ENCODE measurements around the gene MMRN2.

DNA sequence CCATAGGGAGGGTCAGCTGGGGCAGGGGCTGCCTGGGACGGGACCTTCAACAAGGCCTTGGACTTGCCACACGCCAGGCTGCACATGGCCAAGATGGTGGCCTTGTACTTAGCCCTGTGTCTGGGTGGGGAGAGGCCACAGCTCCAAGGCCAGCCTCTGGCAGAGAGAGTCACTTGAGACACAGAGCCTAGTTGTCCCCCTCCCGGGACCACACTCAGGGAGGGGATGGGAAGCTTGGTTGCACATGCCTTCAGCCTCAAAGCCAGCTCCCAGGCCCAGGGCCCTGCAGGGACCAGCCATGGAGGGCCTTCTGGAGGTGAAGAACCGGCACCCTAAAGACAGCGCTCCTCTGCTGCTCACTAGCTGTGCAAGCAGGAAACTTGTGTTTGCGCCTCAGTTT, 16.7 kb downstream of the MMRN2 start:
- TF ChIP-seq, protein P1, sequence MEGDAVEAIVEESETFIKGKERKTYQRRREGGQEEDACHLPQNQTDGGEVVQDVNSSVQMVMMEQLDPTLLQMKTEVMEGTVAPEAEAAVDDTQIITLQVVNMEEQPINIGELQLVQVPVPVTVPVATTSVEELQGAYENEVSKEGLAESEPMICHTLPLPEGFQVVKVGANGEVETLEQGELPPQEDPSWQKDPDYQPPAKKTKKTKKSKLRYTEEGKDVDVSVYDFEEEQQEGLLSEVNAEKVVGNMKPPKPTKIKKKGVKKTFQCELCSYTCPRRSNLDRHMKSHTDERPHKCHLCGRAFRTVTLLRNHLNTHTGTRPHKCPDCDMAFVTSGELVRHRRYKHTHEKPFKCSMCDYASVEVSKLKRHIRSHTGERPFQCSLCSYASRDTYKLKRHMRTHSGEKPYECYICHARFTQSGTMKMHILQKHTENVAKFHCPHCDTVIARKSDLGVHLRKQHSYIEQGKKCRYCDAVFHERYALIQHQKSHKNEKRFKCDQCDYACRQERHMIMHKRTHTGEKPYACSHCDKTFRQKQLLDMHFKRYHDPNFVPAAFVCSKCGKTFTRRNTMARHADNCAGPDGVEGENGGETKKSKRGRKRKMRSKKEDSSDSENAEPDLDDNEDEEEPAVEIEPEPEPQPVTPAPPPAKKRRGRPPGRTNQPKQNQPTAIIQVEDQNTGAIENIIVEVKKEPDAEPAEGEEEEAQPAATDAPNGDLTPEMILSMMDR (IDR thresholded peaks at IDR 0.05) = no peak
- no peak for TF ChIP-seq POLR2AphosphoS5 (IDR thresholded peaks at IDR 0.05)

All from breast epithelium (tissue), 3 donors.